Uterus (tissue), 2 donors: ENCODE data around the gene ZNF280A.

Source experiments
- POLR2A ChIP-seq, 2 donors: fragments of 450-650 bp; IDR thresholded peaks; one replicate each; pipeline ENCODE4 v1.6.1; 2016; ENCODE audit warnings: antibody characterized with exemption in 2 of 2, mild to moderate bottlenecking in 1 of 2, moderate library complexity in 1 of 2
- TF ChIP-seq, protein P1 (sequence below), 4 experiments: fragments of 200-600 bp in 2 of 4; fragments of 450-650 bp in 2 of 4; sonication (generic) in 2 of 4; IDR thresholded peaks; one replicate each; pipeline ENCODE4 v1.5.1; 2016 to 2019; ENCODE audit warnings: antibody characterized with exemption in 4 of 4, mild to moderate bottlenecking in 2 of 4, moderate library complexity in 1 of 4

GRCh38 chr22:22533863-22534262 lies 13.8 kb upstream of the ZNF280A start:
- TF ChIP-seq, protein P1, sequence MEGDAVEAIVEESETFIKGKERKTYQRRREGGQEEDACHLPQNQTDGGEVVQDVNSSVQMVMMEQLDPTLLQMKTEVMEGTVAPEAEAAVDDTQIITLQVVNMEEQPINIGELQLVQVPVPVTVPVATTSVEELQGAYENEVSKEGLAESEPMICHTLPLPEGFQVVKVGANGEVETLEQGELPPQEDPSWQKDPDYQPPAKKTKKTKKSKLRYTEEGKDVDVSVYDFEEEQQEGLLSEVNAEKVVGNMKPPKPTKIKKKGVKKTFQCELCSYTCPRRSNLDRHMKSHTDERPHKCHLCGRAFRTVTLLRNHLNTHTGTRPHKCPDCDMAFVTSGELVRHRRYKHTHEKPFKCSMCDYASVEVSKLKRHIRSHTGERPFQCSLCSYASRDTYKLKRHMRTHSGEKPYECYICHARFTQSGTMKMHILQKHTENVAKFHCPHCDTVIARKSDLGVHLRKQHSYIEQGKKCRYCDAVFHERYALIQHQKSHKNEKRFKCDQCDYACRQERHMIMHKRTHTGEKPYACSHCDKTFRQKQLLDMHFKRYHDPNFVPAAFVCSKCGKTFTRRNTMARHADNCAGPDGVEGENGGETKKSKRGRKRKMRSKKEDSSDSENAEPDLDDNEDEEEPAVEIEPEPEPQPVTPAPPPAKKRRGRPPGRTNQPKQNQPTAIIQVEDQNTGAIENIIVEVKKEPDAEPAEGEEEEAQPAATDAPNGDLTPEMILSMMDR (IDR thresholded peaks at IDR 0.05), result no peak
- no peak for TF ChIP-seq POLR2A (IDR thresholded peaks at IDR 0.05)
